Measurements from ENCODE around the gene PDE6A. TPM values are rescaled to one million over a fixed set of nuclear protein-coding genes. Genes with fewer than 3 reads are reported as not detected.
A peak's percentile ranks its signal among the peaks of the same experiment; 100 is the strongest.
"Not testable (repeated sequence)": the region's sequence is repeated elsewhere in the genome, so short reads cannot be mapped to it uniquely, and the experiment has no call there.

The PDE6A gene
- total RNA-seq, 1 donor from 2014 or later, result 0.48 TPM

- ATAC-seq, result no peak
These were observed 6.7 kb upstream of the PDE6A start for GRCh38 chr5:149951138-149951749.

GRCh38 chr5:149948993-149949392, 4.4 kb upstream of the PDE6A start:
- no peak for ATAC-seq

GRCh38 chr5:149946118-149946517, 1.5 kb upstream of the PDE6A start:
- ATAC-seq, result no peak

GRCh38 chr5:149943177-149943949, 1.2 kb downstream of the PDE6A start:
- ATAC-seq, result not testable (repeated sequence)

GRCh38 chr5:149942741-149943169, 1.8 kb downstream of the PDE6A start:
- ATAC-seq, result not testable (repeated sequence)

GRCh38 chr5:149942199-149942598, 2.4 kb downstream of the PDE6A start:
- no peak for ATAC-seq

GRCh38 chr5:149941795-149942194, 2.8 kb downstream of the PDE6A start:
- no peak for ATAC-seq

- ATAC-seq, result no peak
These were observed 3.5 kb downstream of the PDE6A start for GRCh38 chr5:149940941-149941644.

GRCh38 chr5:149940077-149940574, 4.5 kb downstream of the PDE6A start:
- no peak for ATAC-seq

- no peak for ATAC-seq
These were observed 5.0 kb downstream of the PDE6A start for GRCh38 chr5:149939546-149939945.

GRCh38 chr5:149938791-149939358, 5.7 kb downstream of the PDE6A start:
- peak; percentile 91 for ATAC-seq

- no peak for ATAC-seq
These were observed 6.3 kb downstream of the PDE6A start for GRCh38 chr5:149938279-149938678.

GRCh38 chr5:149937610-149938009, 7.0 kb downstream of the PDE6A start:
- ATAC-seq, result peak; percentile 59

GRCh38 chr5:149936700-149937091, 7.9 kb downstream of the PDE6A start:
- ATAC-seq, result no peak

GRCh38 chr5:149936044-149936699, 8.4 kb downstream of the PDE6A start:
- no peak for ATAC-seq

GRCh38 chr5:149935431-149935901, 9.1 kb downstream of the PDE6A start:
- ATAC-seq, result peak; percentile 38

GRCh38 chr5:149932445-149933350, 11.9 kb downstream of the PDE6A start:
- ATAC-seq, result no peak

- no peak for ATAC-seq
These were observed 12.6 kb downstream of the PDE6A start for GRCh38 chr5:149931992-149932436.

GRCh38 chr5:149930749-149931574, 13.6 kb downstream of the PDE6A start:
- no peak for ATAC-seq

All from esophagus mucosa (tissue), 1 donor.